Neural cell (in vitro differentiated cells): Measurements from ENCODE around the gene GPAM. TPM values are rescaled to one million over a fixed set of nuclear protein-coding genes. Genes with fewer than 3 reads are reported as not detected.

Experiments
- H2AFZ ChIP-seq: fragments of 200-600, 300-800 bp; sonication (generic), shearing (Covaris generic); 2 replicates; pipeline ENCODE4 v1.6.0; 2014; ENCODE audit warnings: low read depth, mild to moderate bottlenecking, antibody characterized with exemption, low read length, moderate library complexity
- H3F3A ChIP-seq: fragments of 200-600 bp; shearing (Covaris generic); 2 replicates; pipeline ENCODE4 v1.6.1; 2016; ENCODE audit warnings: mild to moderate bottlenecking, moderate library complexity, mixed read lengths, antibody characterized with exemption, low read length; ENCODE audit not compliant: insufficient read depth, poor library complexity, severe bottlenecking
- H3K27ac ChIP-seq: fragments of 200-600, 300-800 bp; sonication (generic), shearing (Covaris generic); 2 replicates; pipeline ENCODE4 v1.5.1; 2014; ENCODE audit warnings: mild to moderate bottlenecking, low read length, moderate library complexity
- H3K27me3 ChIP-seq: fragments of 300-800, 200-600 bp; sonication (generic), shearing (Covaris generic); 2 replicates; pipeline ENCODE4 v1.6.0; 2014; ENCODE audit warnings: mild to moderate bottlenecking, low read depth, low read length, moderate library complexity; ENCODE audit not compliant: insufficient read depth
- H3K36me3 ChIP-seq: fragments of 300-800, 200-600 bp; sonication (generic), shearing (Covaris generic); 2 replicates; pipeline ENCODE4 v1.5.1; 2014; ENCODE audit warnings: mild to moderate bottlenecking, antibody characterized with exemption, low read length, moderate library complexity; ENCODE audit not compliant: insufficient read depth
- H3K4me2 ChIP-seq: fragments of 300-800, 200-600 bp; sonication (generic), shearing (Covaris generic); 2 replicates; pipeline ENCODE4 v1.6.0; 2014; ENCODE audit warnings: mild to moderate bottlenecking, low read length
- H3K4me3 ChIP-seq: fragments of 300-800, 200-600 bp; sonication (generic), shearing (Covaris generic); 2 replicates; pipeline ENCODE4 v1.5.1; 2014; ENCODE audit warnings: mild to moderate bottlenecking, low read length, moderate library complexity
- H3K79me2 ChIP-seq: fragments of 200-600 bp; shearing (Covaris generic); replicated peaks from 2 replicates; pipeline ENCODE4 v1.6.0; 2014; ENCODE audit warnings: mild to moderate bottlenecking, low read length, moderate library complexity; ENCODE audit not compliant: insufficient read depth
- H3K9ac ChIP-seq: fragments of 300-800, 200-600 bp; sonication (generic), shearing (Covaris generic); 2 replicates; pipeline ENCODE4 v1.6.1; 2016; ENCODE audit warnings: mild to moderate bottlenecking, low read length, mixed read lengths
- H3K9me2 ChIP-seq: fragments of 200-600 bp; shearing (Covaris generic); 2 replicates; pipeline ENCODE4 v1.6.1; 2016; ENCODE audit warnings: mild to moderate bottlenecking, low read length, mixed read lengths; ENCODE audit not compliant: insufficient read depth
- H3K9me3 ChIP-seq: fragments of 200-600, 300-800 bp; sonication (generic), shearing (Covaris generic); 2 replicates; pipeline ENCODE4 v1.6.1; 2016; ENCODE audit warnings: mild to moderate bottlenecking, mixed run types, low read length, moderate library complexity, mixed read lengths
- H4K20me1 ChIP-seq: fragments of 200-600 bp; shearing (Covaris generic); 2 replicates; pipeline ENCODE4 v1.6.1; 2016; ENCODE audit warnings: mild to moderate bottlenecking, mixed run types; ENCODE audit not compliant: insufficient read depth
- EP300 ChIP-seq: fragments of 450-650 bp; conservative IDR thresholded peaks from 2 replicates; pipeline ENCODE4 v1.6.1; 2014; ENCODE audit warnings: antibody characterized with exemption, mild to moderate bottlenecking, moderate library complexity; ENCODE audit not compliant: poor library complexity, severe bottlenecking
- EZH2 ChIP-seq: fragments of 200-600, 300-800 bp; shearing (Covaris generic), sonication (generic); IDR thresholded peaks from 2 replicates; pipeline ENCODE4 v1.6.1; 2014; ENCODE audit warnings: antibody characterized with exemption, low read length, borderline replicate concordance, mild to moderate bottlenecking; ENCODE audit not compliant: insufficient read depth, poor library complexity, severe bottlenecking
- MXI1 ChIP-seq: fragments of 450-650 bp; conservative IDR thresholded peaks from 2 replicates; pipeline ENCODE4 v1.6.1; 2014; ENCODE audit warnings: antibody characterized with exemption, mild to moderate bottlenecking; ENCODE audit not compliant: poor library complexity, severe bottlenecking
- POLR2AphosphoS5 ChIP-seq: IDR thresholded peaks from 2 replicates; pipeline ENCODE4 v1.6.1; 2012
- RAD21 ChIP-seq: fragments of 450-650 bp; conservative IDR thresholded peaks from 2 replicates; pipeline ENCODE4 v1.6.1; 2014; ENCODE audit warnings: antibody characterized with exemption, mild to moderate bottlenecking, moderate library complexity
- SMC3 ChIP-seq: fragments of 450-650 bp; conservative IDR thresholded peaks from 2 replicates; pipeline ENCODE4 v1.6.1; 2014; ENCODE audit warnings: antibody characterized with exemption, mild to moderate bottlenecking, moderate library complexity; ENCODE audit not compliant: poor library complexity
- TAF1 ChIP-seq: IDR thresholded peaks from 2 replicates; pipeline ENCODE4 v1.6.1; 2012; ENCODE audit warnings: low read depth
- polyA plus RNA-seq: library from polyadenylated mRNA; depleted of rRNA; stranded (reverse); fragments of >200 nt; gene quantifications from 2 replicates; pipeline ENCODE4 v1.2.3, GENCODE V29; 2014
- TF ChIP-seq, protein P1 (sequence below): IDR thresholded peaks from 2 replicates; pipeline ENCODE4 v1.6.1; 2012; ENCODE audit warnings: borderline replicate concordance
- TF ChIP-seq, protein P2 (sequence below): fragments of 450-650 bp; IDR thresholded peaks from 2 replicates; pipeline ENCODE4 v1.5.1; 2014; ENCODE audit warnings: antibody characterized with exemption, mild to moderate bottlenecking, moderate library complexity; ENCODE audit not compliant: poor library complexity, severe bottlenecking

Gene GPAM
- polyA plus RNA-seq, 1 donor from 2014 or later: 17.3 TPM

GRCh38 chr10:112124866-112125265, 58.7 kb downstream of the GPAM start:
- Histone ChIP-seq H3K4me3 (no peak overlapping the region), H3K27me3 (no peaks in the 10 kb centered on the region), H3F3A (no peaks in the 10 kb centered on the region), H4K20me1 (no peaks in the 10 kb centered on the region), H3K4me2 (no peak overlapping the region), H3K9ac (no peak overlapping the region), H3K27ac (no peak overlapping the region), H3K36me3 (no peaks in the 10 kb centered on the region), H3K9me2 (no peaks in the 10 kb centered on the region), H2AFZ (no peak overlapping the region), H3K79me2 (no peaks in the 10 kb centered on the region), H3K9me3 (no peaks in the 10 kb centered on the region)
- TF ChIP-seq TAF1: no peak
- TF ChIP-seq MXI1: no peak
- TF ChIP-seq, protein P1, sequence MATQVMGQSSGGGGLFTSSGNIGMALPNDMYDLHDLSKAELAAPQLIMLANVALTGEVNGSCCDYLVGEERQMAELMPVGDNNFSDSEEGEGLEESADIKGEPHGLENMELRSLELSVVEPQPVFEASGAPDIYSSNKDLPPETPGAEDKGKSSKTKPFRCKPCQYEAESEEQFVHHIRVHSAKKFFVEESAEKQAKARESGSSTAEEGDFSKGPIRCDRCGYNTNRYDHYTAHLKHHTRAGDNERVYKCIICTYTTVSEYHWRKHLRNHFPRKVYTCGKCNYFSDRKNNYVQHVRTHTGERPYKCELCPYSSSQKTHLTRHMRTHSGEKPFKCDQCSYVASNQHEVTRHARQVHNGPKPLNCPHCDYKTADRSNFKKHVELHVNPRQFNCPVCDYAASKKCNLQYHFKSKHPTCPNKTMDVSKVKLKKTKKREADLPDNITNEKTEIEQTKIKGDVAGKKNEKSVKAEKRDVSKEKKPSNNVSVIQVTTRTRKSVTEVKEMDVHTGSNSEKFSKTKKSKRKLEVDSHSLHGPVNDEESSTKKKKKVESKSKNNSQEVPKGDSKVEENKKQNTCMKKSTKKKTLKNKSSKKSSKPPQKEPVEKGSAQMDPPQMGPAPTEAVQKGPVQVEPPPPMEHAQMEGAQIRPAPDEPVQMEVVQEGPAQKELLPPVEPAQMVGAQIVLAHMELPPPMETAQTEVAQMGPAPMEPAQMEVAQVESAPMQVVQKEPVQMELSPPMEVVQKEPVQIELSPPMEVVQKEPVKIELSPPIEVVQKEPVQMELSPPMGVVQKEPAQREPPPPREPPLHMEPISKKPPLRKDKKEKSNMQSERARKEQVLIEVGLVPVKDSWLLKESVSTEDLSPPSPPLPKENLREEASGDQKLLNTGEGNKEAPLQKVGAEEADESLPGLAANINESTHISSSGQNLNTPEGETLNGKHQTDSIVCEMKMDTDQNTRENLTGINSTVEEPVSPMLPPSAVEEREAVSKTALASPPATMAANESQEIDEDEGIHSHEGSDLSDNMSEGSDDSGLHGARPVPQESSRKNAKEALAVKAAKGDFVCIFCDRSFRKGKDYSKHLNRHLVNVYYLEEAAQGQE: no peak
- TF ChIP-seq, protein P2, sequence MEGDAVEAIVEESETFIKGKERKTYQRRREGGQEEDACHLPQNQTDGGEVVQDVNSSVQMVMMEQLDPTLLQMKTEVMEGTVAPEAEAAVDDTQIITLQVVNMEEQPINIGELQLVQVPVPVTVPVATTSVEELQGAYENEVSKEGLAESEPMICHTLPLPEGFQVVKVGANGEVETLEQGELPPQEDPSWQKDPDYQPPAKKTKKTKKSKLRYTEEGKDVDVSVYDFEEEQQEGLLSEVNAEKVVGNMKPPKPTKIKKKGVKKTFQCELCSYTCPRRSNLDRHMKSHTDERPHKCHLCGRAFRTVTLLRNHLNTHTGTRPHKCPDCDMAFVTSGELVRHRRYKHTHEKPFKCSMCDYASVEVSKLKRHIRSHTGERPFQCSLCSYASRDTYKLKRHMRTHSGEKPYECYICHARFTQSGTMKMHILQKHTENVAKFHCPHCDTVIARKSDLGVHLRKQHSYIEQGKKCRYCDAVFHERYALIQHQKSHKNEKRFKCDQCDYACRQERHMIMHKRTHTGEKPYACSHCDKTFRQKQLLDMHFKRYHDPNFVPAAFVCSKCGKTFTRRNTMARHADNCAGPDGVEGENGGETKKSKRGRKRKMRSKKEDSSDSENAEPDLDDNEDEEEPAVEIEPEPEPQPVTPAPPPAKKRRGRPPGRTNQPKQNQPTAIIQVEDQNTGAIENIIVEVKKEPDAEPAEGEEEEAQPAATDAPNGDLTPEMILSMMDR: no peak
- TF ChIP-seq RAD21: no peak
- TF ChIP-seq SMC3: no peak
- no peak for TF ChIP-seq EZH2
- no peak for TF ChIP-seq EP300
- no peak for TF ChIP-seq POLR2AphosphoS5

DNA sequence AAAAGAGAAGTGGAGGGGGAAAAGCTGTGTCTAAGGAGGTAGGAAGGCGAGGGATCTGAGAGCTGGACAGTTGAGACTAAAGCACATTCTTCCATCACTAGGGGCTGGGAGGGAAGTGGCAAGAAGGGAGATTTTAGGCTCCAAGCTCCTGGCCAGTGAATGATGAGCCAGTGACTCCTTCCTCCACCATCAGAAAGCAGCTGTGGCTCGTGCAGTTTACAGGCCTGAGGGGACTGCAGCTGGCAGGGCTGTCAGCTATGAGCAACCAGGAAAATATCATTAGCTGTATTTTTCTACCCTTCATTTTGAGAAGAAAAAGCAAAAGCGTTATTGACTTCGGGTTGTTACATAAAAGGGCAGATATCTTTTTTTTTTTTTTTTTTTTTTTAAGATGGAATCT, 60.7 kb downstream of the GPAM start:
- no peaks in the 10 kb centered on the region for H4K20me1 ChIP-seq
- H3K9ac ChIP-seq: no peak overlapping the region
- no peaks in the 10 kb centered on the region for H3K9me3 ChIP-seq
- H3K27me3 ChIP-seq: no peaks in the 10 kb centered on the region
- H3K4me2 ChIP-seq: no peak overlapping the region
- H3K4me3 ChIP-seq: no peak overlapping the region
- H3K79me2 ChIP-seq: no peaks in the 10 kb centered on the region
- H2AFZ ChIP-seq: no peak overlapping the region
- no peak overlapping the region for H3K27ac ChIP-seq
- H3K36me3 ChIP-seq: no peaks in the 10 kb centered on the region
- TF ChIP-seq TAF1: no peak
- TF ChIP-seq, protein P1: no peak
- no peak for TF ChIP-seq MXI1
- TF ChIP-seq, protein P2: no peak
- no peak for TF ChIP-seq EP300
- TF ChIP-seq EZH2: no peak
- TF ChIP-seq RAD21: no peak
- TF ChIP-seq SMC3: no peak
- no peak for TF ChIP-seq POLR2AphosphoS5
- H3F3A ChIP-seq: no peaks in the 10 kb centered on the region
- no peaks in the 10 kb centered on the region for H3K9me2 ChIP-seq
